Right ventricle myocardium inferior (tissue), 1 donor: ENCODE results near the gene RRP1B. TPM values are rescaled to one million over a fixed set of nuclear protein-coding genes. Genes with fewer than 3 reads are reported as not detected.
"Not testable (repeated sequence)": the region's sequence is repeated elsewhere in the genome, so short reads cannot be mapped to it uniquely, and the experiment has no call there.

Experiments used
- ATAC-seq: fragments of 200-7000 bp; cut with Tn5 transposase; one replicate; pipeline ENCODE4 v1.9.1; 2020; ENCODE audit warnings: mild to moderate bottlenecking, moderate library complexity
- DNase-seq: peaks from one replicate; pipeline ENCODE4 v3.0.0; 2021; ENCODE audit errors: missing footprints
- intact Hi-C: fragments of 100-400 bp; cut with DNase I; formaldehyde crosslinking; loops from one replicate; pipeline ENCODE4 v1.11.0; 2022
- total RNA-seq: library from RNA; stranded (reverse); fragmentation: NEBNext Ultra II Directional; extraction: Animal tissue kit (Norgen Biotek cat#: 25700); gene quantifications from one replicate; pipeline ENCODE4 v1.2.1, GENCODE V29; 2021
- donor health status: DM: no; HTN: yes; CAD: no; lungs with severe emphysema.

RRP1B gene
- total RNA-seq, 1 donor from 2014 or later, result 9.5 TPM

DNA sequence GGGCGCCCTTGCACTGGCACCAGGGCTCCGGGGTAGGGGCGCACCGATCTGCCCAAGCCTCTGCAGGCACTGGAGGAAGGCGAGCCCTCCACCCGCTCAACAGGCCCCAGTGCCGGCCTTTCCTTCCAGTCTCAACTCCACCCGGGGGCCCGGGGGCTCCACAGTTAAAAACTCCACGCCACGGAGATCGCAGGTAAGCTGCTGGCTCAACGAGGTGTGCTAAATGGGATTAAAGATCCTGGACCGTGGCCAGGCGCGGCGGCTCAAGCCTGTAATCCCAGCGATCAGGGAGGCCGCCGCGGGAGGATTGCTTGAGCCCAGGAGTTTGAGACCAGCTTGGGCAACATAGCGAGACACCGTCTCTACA, 608 bp upstream of the RRP1B start:
- no peak for ATAC-seq
- intact Hi-C loops, result no loop called here
- no peak for DNase-seq

GRCh38 chr21:43662286-43662685, 2.9 kb downstream of the RRP1B start:
- intact Hi-C loops, result no loop called here
- ATAC-seq (no peak), DNase-seq (no peak)

DNA sequence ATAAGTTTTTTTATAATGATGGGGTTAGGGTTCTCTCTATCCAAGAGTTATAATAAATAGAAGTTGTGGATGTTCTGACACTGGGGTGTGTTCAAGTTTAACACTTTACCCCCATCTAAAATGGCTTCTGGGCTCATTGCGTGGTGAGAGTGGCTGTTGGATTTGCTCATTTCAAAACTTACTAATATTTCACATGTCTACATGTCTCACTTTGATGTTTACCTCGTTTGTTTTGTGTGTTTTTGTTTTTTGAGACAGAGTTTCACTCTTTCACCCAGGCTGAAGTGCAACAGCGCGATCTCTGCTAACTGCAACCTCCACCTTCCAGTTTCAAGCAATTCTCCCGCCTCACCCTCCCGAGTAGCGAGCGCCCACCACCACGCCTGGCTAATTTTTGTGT, 3.7 kb downstream of the RRP1B start:
- DNase-seq (no peak), ATAC-seq (no peak)
- intact Hi-C loops, result no loop called here

GRCh38 chr21:43664358-43664757, 5.0 kb downstream of the RRP1B start:
- DNase-seq (no peak), ATAC-seq (no peak)
- intact Hi-C loops, result no loop called here

GRCh38 chr21:43665879-43666278, 6.5 kb downstream of the RRP1B start:
- intact Hi-C loops, result no loop called here
- no peak for DNase-seq
- ATAC-seq, result no peak

DNA sequence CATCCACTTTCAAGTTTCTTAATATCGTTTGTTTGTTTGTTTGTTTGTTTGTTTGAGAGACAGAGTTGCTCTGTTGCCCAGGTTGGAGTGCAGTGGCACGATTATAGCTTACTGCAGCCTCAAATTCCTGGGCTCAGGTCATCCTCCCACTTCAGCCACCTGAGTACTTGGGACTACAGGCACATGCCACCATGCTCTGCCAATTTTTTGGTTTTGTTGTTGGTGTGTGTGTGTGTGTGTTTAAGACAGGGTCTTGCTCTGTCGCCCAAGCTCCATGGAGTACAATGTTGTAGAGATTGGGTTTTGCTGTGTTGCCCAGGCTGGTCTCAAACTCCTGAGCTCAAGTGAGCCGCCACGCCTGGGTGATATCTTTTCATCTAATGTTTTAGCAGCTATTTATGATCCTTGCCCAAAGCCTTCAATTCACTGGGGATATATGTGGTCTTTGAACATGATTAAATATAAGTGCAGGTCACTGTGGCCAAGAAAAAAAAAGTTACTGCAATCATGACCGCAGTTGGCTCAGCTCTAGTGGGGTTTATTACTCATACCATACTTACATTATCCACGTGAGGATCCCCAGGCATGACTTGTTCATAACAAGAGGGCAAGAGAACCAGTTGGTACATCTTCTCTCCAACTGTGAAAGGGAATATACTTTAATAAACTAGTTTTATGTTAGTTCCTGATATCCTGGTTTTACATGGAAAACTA, 8.0 kb downstream of the RRP1B start:
- DNase-seq, result no peak
- ATAC-seq, result no peak
- intact Hi-C loops, result no loop called here

DNA sequence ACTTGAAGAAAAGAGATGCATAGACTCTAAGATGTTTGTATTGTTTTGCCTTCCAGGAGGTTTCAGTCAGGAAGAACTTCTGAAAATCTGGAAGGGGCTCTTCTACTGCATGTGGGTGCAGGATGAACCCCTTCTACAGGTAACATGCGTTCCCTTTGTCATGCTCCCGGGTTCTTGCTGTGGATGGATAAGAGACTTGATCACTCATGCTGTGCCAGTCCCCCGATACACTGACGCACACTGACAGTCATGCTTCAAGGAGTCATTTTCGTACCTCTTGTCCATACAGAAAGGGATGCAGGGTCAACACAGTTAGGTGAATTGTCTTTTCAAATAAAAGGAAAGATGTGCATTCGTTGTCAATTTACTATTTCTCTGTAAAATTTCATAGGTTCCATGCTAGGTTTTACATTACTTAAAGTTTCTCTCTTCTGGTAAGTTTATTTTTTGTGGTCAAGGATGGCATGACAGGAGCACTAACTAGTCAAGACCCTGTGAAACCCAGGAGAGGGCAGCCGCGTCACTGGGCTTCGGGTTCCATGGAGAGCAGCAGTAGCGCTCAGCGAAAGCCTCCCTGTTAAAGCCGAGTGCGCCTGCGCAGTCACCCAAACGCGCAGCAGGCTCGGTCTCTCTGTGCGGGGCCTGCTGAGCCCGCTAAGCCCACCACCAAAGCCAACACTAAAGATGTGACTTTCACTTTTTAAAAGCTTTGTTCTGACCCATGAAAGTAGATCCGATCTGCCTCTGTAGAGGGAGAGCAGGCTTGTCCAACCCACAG, 10.7 kb downstream of the RRP1B start:
- DNase-seq (no peak), ATAC-seq (no peak)
- intact Hi-C loops, result no loop called here

DNA sequence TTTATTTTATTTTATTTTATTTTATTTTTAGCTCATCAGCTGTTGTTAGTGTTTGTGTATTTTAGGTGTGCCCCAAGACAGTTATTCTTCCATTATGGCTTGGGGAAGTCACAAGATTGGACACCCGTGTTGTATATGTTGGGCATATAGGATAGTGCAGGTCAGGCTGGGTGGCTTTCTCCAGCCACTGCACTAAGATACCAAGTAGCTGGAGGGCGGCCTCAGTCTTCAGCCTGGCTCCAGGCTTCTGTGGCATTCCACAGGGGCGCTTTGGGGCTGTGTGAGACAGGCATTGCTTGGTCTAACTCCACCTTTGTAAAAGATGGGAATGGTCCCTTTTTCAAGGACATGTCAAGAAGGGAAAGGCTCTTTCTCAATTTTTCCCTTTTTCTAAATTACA, 16.5 kb downstream of the RRP1B start:
- no peak for ATAC-seq
- intact Hi-C loops, result no loop called here
- no peak for DNase-seq

DNA sequence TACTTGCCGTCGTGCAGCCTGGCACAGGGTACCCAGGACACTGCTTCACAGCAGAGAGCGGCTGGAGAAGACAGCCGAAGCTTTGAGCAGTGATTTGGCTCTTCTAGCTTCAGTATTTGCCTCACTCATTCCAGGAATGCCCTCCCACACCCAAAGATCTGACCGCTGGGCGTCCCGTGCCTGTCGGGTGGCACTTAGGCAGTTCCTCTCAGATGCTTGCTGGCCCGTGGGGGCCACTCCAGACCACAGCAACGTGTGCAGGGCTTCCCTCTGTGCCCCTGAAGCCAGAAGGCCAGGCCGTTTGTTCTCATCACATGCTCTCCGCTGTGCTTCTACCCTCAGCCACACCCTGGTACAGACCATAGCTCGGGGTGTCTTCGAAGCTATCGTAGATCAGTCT, 17.0 kb downstream of the RRP1B start:
- DNase-seq (no peak), ATAC-seq (no peak)
- intact Hi-C loops, result no loop called here

DNA sequence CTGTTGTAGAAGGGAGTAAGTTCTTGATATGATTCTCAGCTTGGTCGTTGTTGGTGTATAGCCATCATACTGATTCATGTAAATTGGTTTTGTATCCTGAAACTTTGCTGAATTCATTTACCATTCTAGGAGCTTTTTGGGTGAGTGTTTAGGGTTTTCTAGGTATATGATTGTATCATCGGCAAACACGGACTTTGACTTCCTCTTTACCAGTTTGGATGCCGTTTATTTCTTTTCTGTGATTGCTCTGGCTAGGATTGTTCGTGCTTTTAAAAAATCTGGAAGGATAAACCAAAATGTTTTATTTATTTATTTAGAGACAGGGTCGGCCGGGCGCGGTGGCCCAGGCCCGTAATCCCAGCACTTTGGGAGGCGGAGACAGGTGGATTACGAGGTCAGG, 20.6 kb downstream of the RRP1B start:
- ATAC-seq, result no peak
- no peak for DNase-seq
- intact Hi-C loops, result loop anchor here (10.0 kb wide), 2 partner anchors 65 to 105 kb away; partner anchors contain the start of gene RRP1

DNA sequence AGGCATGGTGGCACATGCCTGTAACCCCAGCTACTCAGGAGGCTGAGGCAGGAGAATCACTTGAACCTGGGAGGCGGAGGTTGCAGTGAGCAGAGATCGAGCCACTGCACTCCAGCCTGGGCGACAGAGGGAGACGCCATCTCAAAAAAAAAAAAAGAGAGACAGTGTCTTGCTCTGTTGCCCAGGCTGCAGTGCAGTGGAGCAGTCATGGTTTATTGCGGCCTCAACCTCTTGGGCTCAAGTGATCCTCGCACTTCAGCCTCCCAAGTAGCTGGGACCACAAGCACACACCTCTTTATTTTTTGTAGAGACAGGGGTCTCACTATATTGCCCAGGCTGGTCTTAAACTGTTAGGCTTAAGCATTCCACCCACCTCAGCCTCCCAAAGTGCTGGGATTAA, 21.1 kb downstream of the RRP1B start:
- not testable (repeated sequence) for DNase-seq, ATAC-seq
- intact Hi-C loops, result loop anchor here (10.0 kb wide), 2 partner anchors 64 to 104 kb away; partner anchors contain the start of gene RRP1

GRCh38 chr21:43681650-43682049, 22.3 kb downstream of the RRP1B start:
- DNase-seq (no peak), ATAC-seq (no peak)
- intact Hi-C loops, result loop anchor here (10.0 kb wide), 2 partner anchors 63 to 103 kb away; partner anchors contain the start of gene RRP1

GRCh38 chr21:43684424-43684823, 25.1 kb downstream of the RRP1B start:
- DNase-seq, result no peak
- ATAC-seq, result no peak
- intact Hi-C loops, result loop anchor here (10.0 kb wide), 2 partner anchors 60 to 100 kb away; partner anchors contain the start of gene RRP1

GRCh38 chr21:43686811-43687565, 27.6 kb downstream of the RRP1B start:
- intact Hi-C loops, result loop anchor here (10.0 kb wide), 2 partner anchors 58 to 98 kb away; partner anchors contain the start of gene RRP1
- ATAC-seq, result no peak
- DNase-seq, result no peak

- ATAC-seq (no peak), DNase-seq (no peak)
- intact Hi-C loops, result loop anchor here (10.0 kb wide), 2 partner anchors 57 to 97 kb away; partner anchors contain the start of gene RRP1
Observed at GRCh38 chr21:43687566-43688399, 28.4 kb downstream of the RRP1B start.

GRCh38 chr21:43688906-43689305, 29.5 kb downstream of the RRP1B start:
- no peak for ATAC-seq
- no peak for DNase-seq
- intact Hi-C loops, result loop anchor here (10.0 kb wide), 2 partner anchors 56 to 96 kb away; partner anchors contain the start of gene RRP1

GRCh38 chr21:43689556-43690337, 30.4 kb downstream of the RRP1B start:
- intact Hi-C loops, result loop anchor here (10.0 kb wide), 2 partner anchors 55 to 95 kb away; partner anchors contain the start of gene RRP1

GRCh38 chr21:43690346-43690745, 31.0 kb downstream of the RRP1B start:
- DNase-seq (no peak), ATAC-seq (no peak)
- intact Hi-C loops, result no loop called here

More at GRCh38 chr21:43689556-43690337, 30.4 kb downstream of the RRP1B start:
- ATAC-seq, result no peak
- DNase-seq, result no peak
